Smooth muscle cell (in vitro differentiated cells): Measurements from ENCODE around the gene MAP2K1. TPM values are rescaled to one million over a fixed set of nuclear protein-coding genes. Genes with fewer than 3 reads are reported as not detected.
"Not testable (repeated sequence)": the region's sequence is repeated elsewhere in the genome, so short reads cannot be mapped to it uniquely, and the experiment has no call there.

Experiments used
- DNase-seq: peaks from one replicate; lab custom pipeline; 2025; ENCODE audit not compliant: unreplicated experiment; lab: John Stamatoyannopoulos, UW
- H2AFZ ChIP-seq: fragments of 200-600 bp; sonication (generic); 2 replicates; pipeline ENCODE4 v1.6.0; 2016; ENCODE audit warnings: antibody characterized with exemption, low read depth, mild to moderate bottlenecking
- H3F3A ChIP-seq: fragments of 200-600 bp; sonication (generic); 2 replicates; pipeline ENCODE4 v1.6.0; 2017; ENCODE audit warnings: antibody characterized with exemption, low read depth
- H3K27ac ChIP-seq: fragments of 200-600 bp; sonication (generic); 2 replicates; pipeline ENCODE4 v1.5.1; 2016; ENCODE audit warnings: low read depth, mild to moderate bottlenecking
- H3K27me3 ChIP-seq: fragments of 200-600 bp; sonication (generic); 2 replicates; pipeline ENCODE4 v1.6.1; 2016; ENCODE audit warnings: low read depth, mild to moderate bottlenecking
- H3K36me3 ChIP-seq: fragments of 200-600 bp; sonication (generic); 2 replicates; pipeline ENCODE4 v1.5.1; 2016; ENCODE audit warnings: low read depth
- H3K4me1 ChIP-seq: fragments of 200-600 bp; sonication (generic); 2 replicates; pipeline ENCODE4 v1.5.1; 2016; ENCODE audit warnings: low read depth
- H3K4me2 ChIP-seq: fragments of 200-600 bp; sonication (generic); 2 replicates; pipeline ENCODE4 v1.6.0; 2016; ENCODE audit warnings: mild to moderate bottlenecking
- H3K4me3 ChIP-seq: fragments of 200-600 bp; sonication (generic); 2 replicates; pipeline ENCODE4 v1.5.1; 2016; ENCODE audit warnings: mild to moderate bottlenecking
- H3K79me2 ChIP-seq: fragments of 200-600 bp; sonication (generic); 2 replicates; pipeline ENCODE4 v1.6.0; 2016; ENCODE audit warnings: low read depth, mild to moderate bottlenecking
- H3K9ac ChIP-seq: fragments of 200-600 bp; sonication (generic); 2 replicates; pipeline ENCODE4 v1.6.0; 2016; ENCODE audit warnings: low read depth
- H3K9me3 ChIP-seq: fragments of 200-600 bp; sonication (generic); replicated peaks from 2 replicates; pipeline ENCODE4 v1.5.1; 2016; ENCODE audit warnings: low read depth
- H4K20me1 ChIP-seq: fragments of 200-600 bp; sonication (generic); 2 replicates; pipeline ENCODE4 v1.6.0; 2016; ENCODE audit warnings: low read depth
- WGBS: methylation state at CpG from one replicate; pipeline ENCODE4 v1.1.7; 2016; ENCODE audit warnings: low lambda C conversion rate; 5-methylcytosine and 5-hydroxymethylcytosine counted together
- polyA plus RNA-seq: library from polyadenylated mRNA; unstranded; fragments of >200 nt; fragmentation: Nextera tagmentation; extraction: Ambion mirVana; gene quantifications from 2 replicates; pipeline ENCODE4 v1.2.1, GENCODE V29; 2016
- total RNA-seq: library from RNA; depleted of rRNA; stranded (reverse); fragments of >200 nt; gene quantifications from 2 replicates; pipeline ENCODE4 v1.2.3, GENCODE V29; 2014
- TF ChIP-seq, protein P1 (sequence below): fragments of 200-600 bp; sonication (generic); IDR thresholded peaks from 2 replicates; pipeline ENCODE4 v1.5.1; 2017; ENCODE audit warnings: borderline replicate concordance, mild to moderate bottlenecking, antibody characterized with exemption; ENCODE audit not compliant: insufficient read depth, poor library complexity, severe bottlenecking

The MAP2K1 gene
- 50.4 and 62.2 TPM in 2 replicates for total RNA-seq
- polyA plus RNA-seq = 55.3 and 62.9 TPM in 2 replicates

DNA sequence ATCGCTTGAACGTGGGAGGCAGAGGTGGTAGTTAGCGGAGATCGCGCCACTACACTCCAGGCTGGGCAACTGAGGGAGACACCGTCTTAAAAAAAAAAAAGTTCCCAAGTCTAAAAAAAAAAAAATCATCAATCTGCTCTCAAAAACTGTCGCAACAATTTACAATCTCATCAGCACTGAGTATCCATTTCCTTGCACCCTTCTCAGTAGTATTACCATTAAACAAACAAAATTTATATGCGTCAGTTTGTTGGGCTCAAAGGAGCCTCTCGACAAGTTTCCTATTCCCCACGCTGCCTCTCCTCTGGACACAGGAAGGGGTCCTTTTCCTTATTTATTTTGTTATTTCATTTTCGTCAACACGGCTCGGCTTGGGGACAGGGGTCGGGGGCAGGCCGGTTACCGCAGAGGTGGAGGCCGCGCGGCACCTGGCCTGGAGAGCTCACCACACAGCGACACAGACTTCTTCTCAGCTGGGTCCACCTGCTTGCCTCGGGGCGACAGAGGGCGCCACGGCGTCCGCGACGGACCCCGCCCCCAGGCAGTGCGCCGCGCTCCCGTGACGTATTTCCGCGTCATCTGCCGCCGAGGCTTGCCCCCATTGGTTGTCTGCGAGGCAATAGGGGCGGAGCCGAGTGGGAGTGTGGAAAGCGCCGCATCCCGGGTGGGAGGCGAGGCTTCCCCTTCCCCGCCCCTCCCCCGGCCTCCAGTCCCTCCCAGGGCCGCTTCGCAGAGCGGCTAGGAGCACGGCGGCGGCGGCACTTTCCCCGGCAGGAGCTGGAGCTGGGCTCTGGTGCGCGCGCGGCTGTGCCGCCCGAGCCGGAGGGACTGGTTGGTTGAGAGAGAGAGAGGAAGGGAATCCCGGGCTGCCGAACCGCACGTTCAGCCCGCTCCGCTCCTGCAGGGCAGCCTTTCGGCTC lies at the start of gene MAP2K1:
MAP2K1 (plus strand) TSS at position 709 of the 920 bp plus-strand sequence. CDS start 436 bp downstream, outside the sequence.
- Histone ChIP-seq H2AFZ (peak within 1 kb of the TSS; percentile 74), H3F3A (no peaks in the 10 kb centered on the region), H3K4me1 (peaks cover 9% of the 10 kb centered on the region), H3K4me2 (peak within 1 kb of the TSS; percentile 86), H3K79me2 (peaks cover 40% of the 10 kb centered on the region), H3K27me3 (no peaks in the 10 kb centered on the region), H3K36me3 (no peaks in the 10 kb centered on the region), H3K4me3 (peak within 1 kb of the TSS; percentile 63), H4K20me1 (peaks cover 40% of the 10 kb centered on the region), H3K9me3 (no peaks in the 10 kb centered on the region), H3K27ac (peak within 1 kb of the TSS; percentile 91), H3K9ac (peak within 1 kb of the TSS; percentile 92)
- TF ChIP-seq, protein P1, sequence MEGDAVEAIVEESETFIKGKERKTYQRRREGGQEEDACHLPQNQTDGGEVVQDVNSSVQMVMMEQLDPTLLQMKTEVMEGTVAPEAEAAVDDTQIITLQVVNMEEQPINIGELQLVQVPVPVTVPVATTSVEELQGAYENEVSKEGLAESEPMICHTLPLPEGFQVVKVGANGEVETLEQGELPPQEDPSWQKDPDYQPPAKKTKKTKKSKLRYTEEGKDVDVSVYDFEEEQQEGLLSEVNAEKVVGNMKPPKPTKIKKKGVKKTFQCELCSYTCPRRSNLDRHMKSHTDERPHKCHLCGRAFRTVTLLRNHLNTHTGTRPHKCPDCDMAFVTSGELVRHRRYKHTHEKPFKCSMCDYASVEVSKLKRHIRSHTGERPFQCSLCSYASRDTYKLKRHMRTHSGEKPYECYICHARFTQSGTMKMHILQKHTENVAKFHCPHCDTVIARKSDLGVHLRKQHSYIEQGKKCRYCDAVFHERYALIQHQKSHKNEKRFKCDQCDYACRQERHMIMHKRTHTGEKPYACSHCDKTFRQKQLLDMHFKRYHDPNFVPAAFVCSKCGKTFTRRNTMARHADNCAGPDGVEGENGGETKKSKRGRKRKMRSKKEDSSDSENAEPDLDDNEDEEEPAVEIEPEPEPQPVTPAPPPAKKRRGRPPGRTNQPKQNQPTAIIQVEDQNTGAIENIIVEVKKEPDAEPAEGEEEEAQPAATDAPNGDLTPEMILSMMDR = peak; percentile 44
- WGBS = 15% methylated on average over 42 of the region's 69 CpGs
- peak; percentile 93 for DNase-seq

- H3K9me3 ChIP-seq, H3K36me3 ChIP-seq, H3K27me3 ChIP-seq, H3K4me1 ChIP-seq, H3K27ac ChIP-seq, H4K20me1 ChIP-seq, H3K4me3 ChIP-seq, H3K4me2 ChIP-seq, H3K9ac ChIP-seq, H3F3A ChIP-seq, DNase-seq, H2AFZ ChIP-seq, H3K79me2 ChIP-seq: not testable (repeated sequence)
- 66% methylated on average over 5 of the region's 5 CpGs for WGBS
Measured at GRCh38 chr15:66348530-66348929, 38.2 kb upstream of the MAP2K1 start.

DNA sequence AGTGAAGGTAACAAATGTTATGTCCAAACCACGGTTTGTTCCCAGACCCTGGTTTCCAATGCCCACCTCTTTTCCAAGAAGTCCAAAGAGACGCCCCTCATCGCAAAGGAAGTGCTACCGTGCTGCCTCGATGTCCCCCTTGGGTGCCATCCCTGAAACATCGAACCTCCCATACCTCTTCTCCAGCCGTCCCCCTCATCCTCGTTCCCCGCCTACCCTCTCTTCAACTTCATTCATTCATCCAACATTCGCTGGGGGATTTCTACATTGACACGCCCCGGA lies 30.7 kb upstream of the MAP2K1 start:
- peak overlapping the region; percentile 95 for H3K4me2 ChIP-seq
- peaks cover 4% of the 10 kb centered on the region for H3K36me3 ChIP-seq
- H3K27me3 ChIP-seq = no peaks in the 10 kb centered on the region
- no peak for DNase-seq
- peak overlapping the region; percentile 88 for H2AFZ ChIP-seq
- H3K9ac ChIP-seq = peak overlapping the region; percentile 78
- H3K4me1 ChIP-seq = peaks cover 6% of the 10 kb centered on the region
- TF ChIP-seq, protein P1 = no peak
- H3K4me3 ChIP-seq = peak overlapping the region; percentile 66
- H3F3A ChIP-seq = no peaks in the 10 kb centered on the region
- H3K9me3 ChIP-seq = no peaks in the 10 kb centered on the region
- H4K20me1 ChIP-seq = no peaks in the 10 kb centered on the region
- H3K27ac ChIP-seq = peak overlapping the region; percentile 30
- H3K79me2 ChIP-seq = no peaks in the 10 kb centered on the region
- 13% methylated on average over 12 of the region's 12 CpGs for WGBS

GRCh38 chr15:66356359-66357236 lies 30.1 kb upstream of the MAP2K1 start, which contains the start of gene TIPIN:
TSS of gene TIPIN (minus strand) at chr15:66356685. CDS start at chr15:66352947, 3,738 bp downstream.
- TF ChIP-seq, protein P1 = no peak
- peak within 1 kb of the TSS; percentile 30 for H3K27ac ChIP-seq
- H3K4me2 ChIP-seq = peak within 1 kb of the TSS; percentile 95
- H3K79me2 ChIP-seq = no peaks in the 10 kb centered on the region
- no peaks in the 10 kb centered on the region for H3K27me3 ChIP-seq
- WGBS = 8% methylated on average over 51 of the region's 51 CpGs
- H2AFZ ChIP-seq = peak within 1 kb of the TSS; percentile 88
- peaks cover 6% of the 10 kb centered on the region for H3K4me1 ChIP-seq
- no peaks in the 10 kb centered on the region for H3K9me3 ChIP-seq
- H3K36me3 ChIP-seq = no peaks in the 10 kb centered on the region
- no peaks in the 10 kb centered on the region for H3F3A ChIP-seq
- DNase-seq = peak; percentile 81
- peak within 1 kb of the TSS; percentile 78 for H3K9ac ChIP-seq
- no peaks in the 10 kb centered on the region for H4K20me1 ChIP-seq
- H3K4me3 ChIP-seq = peak within 1 kb of the TSS; percentile 66
